ENCODE results near the gene LCP2.
"Not testable (repeated sequence)": the region's sequence is repeated elsewhere in the genome, so short reads cannot be mapped to it uniquely, and the experiment has no call there.

LCP2 gene

DNA sequence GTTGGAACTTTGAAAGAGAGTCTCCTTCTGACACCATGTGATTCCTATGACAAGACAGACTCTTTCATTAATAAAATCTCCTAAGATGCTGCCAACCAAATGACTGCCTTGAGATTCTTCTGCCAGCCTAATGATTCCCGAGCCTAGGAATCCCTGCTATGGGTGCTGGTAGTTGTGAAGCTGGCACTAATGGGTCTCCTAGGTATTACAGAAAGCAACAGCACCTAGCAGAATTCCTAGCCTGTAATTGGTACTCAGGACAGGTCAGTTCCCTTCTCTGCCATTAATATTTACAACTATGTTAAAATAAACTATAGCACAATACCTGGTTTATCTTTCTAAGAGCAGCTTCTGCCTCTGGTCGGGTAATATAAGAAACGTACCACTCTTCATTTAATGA lies 45.5 kb downstream of the LCP2 start:
- no peak overlapping the region for H3K4me3 ChIP-seq (ENCODE audit: low read length)
- DNase-seq (ENCODE audit: low read depth), result no peak
- TF ChIP-seq CTCF (conservative IDR thresholded peaks at IDR 0.05; ENCODE audit: low read depth, low read length), result no peak

- H3K4me3 ChIP-seq (ENCODE audit: low read length), result no peak overlapping the region
- no peak for TF ChIP-seq CTCF (conservative IDR thresholded peaks at IDR 0.05; ENCODE audit: low read depth, low read length)
- no peak for DNase-seq (ENCODE audit: low read depth)
These were observed 46.1 kb downstream of the LCP2 start for GRCh38 chr5:170251462-170251861.

GRCh38 chr5:170250810-170251317 lies 46.7 kb downstream of the LCP2 start:
- DNase-seq (ENCODE audit: low read depth), result no peak
- no peak for TF ChIP-seq CTCF (conservative IDR thresholded peaks at IDR 0.05; ENCODE audit: low read depth, low read length)
- H3K4me3 ChIP-seq (ENCODE audit: low read length), result no peak overlapping the region

DNA sequence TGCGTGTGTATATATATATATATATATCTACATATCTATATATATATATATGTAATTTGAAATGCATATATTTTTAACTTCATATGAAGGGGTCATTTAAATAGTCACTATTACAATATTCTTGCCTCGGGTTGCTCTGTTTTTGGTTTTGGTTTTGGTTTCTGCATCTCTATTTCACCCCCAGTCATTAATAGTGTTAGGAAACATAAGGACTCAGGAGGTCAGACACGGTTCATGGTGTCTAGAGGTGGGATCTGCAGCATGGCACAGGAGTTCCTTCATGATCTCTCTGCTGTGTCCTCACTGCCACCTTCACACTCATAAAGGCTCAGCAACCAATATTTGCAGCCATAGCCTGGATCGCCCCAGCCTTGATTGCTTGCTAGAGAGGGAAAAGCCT lies 48.2 kb downstream of the LCP2 start:
- no peak for TF ChIP-seq CTCF (conservative IDR thresholded peaks at IDR 0.05; ENCODE audit: low read depth, low read length)

DNA sequence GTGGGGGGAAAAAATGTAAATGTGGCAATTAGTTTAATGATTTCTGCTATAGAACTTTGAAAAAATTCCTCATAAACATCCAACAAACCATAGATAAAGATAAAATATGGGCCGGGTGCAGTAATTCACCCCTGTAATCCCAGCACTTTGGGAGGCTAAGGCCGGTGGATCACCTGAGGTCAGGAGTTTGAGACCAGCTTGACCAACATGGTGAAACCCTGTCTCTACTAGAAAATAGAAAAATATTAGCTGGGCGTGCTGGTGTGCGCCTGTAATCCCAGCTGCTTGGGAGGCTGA lies 48.7 kb downstream of the LCP2 start:
- not testable (repeated sequence) for H3K4me3 ChIP-seq (ENCODE audit: low read length); DNase-seq (ENCODE audit: low read depth)

More for the DNA sequence above, 48.2 kb downstream of the LCP2 start:
- DNase-seq (ENCODE audit: low read depth), result no peak
- no peak overlapping the region for H3K4me3 ChIP-seq (ENCODE audit: low read length)

- no peak for TF ChIP-seq CTCF (conservative IDR thresholded peaks at IDR 0.05; ENCODE audit: low read depth, low read length)
- H3K4me3 ChIP-seq (ENCODE audit: low read length), result no peak overlapping the region
- DNase-seq (ENCODE audit: low read depth), result no peak
These were observed 49.2 kb downstream of the LCP2 start for GRCh38 chr5:170248172-170248930.

- no peak for DNase-seq (ENCODE audit: low read depth)
- TF ChIP-seq CTCF (conservative IDR thresholded peaks at IDR 0.05; ENCODE audit: low read depth, low read length), result no peak
- H3K4me3 ChIP-seq (ENCODE audit: low read length), result no peak overlapping the region
These were observed 50.2 kb downstream of the LCP2 start for GRCh38 chr5:170247363-170247762.

Measured in retinal pigment epithelial cell (primary cell).